Thoracic aorta (tissue), 2 donors: Measurements from ENCODE around the gene TCF4. TPM values are rescaled to one million over a fixed set of nuclear protein-coding genes. Genes with fewer than 3 reads are reported as not detected.

ENCODE experiments used
- ATAC-seq: fragments of 150-250 bp; one replicate; pipeline ENCODE4 v1.8.0; 2017; ENCODE audit warnings: low read depth; ENCODE audit not compliant: insufficient number of reproducible peaks, low FRiP score
- DNase-seq: peaks from one replicate; pipeline ENCODE4 v3.0.0-alpha.2; 2020; ENCODE audit warnings: low spot score
- H3K27ac ChIP-seq, 2 donors: fragments of 200-600 bp; sonication (generic); 1 replicate in 1 of 2; 2 replicates in 1 of 2; pipeline ENCODE4 v1.5.1; 2016; ENCODE audit warnings: mild to moderate bottlenecking in 2 of 2, moderate library complexity in 2 of 2
- H3K27me3 ChIP-seq: fragments of 200-600 bp; sonication (generic); replicated peaks from 2 replicates; pipeline ENCODE4 v1.6.0; 2016; ENCODE audit warnings: mild to moderate bottlenecking; ENCODE audit not compliant: insufficient read depth
- H3K36me3 ChIP-seq: fragments of 200-600 bp; sonication (generic); one replicate; pipeline ENCODE4 v1.5.1; 2016
- H3K4me1 ChIP-seq, 2 donors: fragments of 200-600 bp; sonication (generic); 1 replicate in 1 of 2; 2 replicates in 1 of 2; pipeline versions ENCODE4 v1.5.1 to v1.6.0; 2016; ENCODE audit warnings: low read depth in 2 of 2, mild to moderate bottlenecking in 1 of 2; ENCODE audit not compliant: control insufficient read depth in 1 of 2
- H3K4me3 ChIP-seq: fragments of 200-600 bp; sonication (generic); 2 replicates; pipeline ENCODE4 v1.5.1; 2016; ENCODE audit warnings: mild to moderate bottlenecking
- H3K9me3 ChIP-seq: fragments of 200-600 bp; sonication (generic); 2 replicates; pipeline ENCODE4 v1.5.1; 2016
- total RNA-seq, 2 donors: library from RNA; depleted of rRNA; stranded (reverse); fragments of >200 nt; gene quantifications; one replicate each; pipeline versions ENCODE4 v1.1.0 to v1.2.3, GENCODE V29; 2016
- TF ChIP-seq, protein P1 (sequence below): fragments of 200-600 bp; sonication (generic); IDR thresholded peaks from one replicate; pipeline ENCODE4 v1.5.1; 2019; ENCODE audit warnings: antibody characterized with exemption

Gene TCF4
- total RNA-seq, 2 donors from 2014 or later = 178 to 267 TPM

- Histone ChIP-seq H3K4me1 (peaks cover 9% of the 10 kb centered on the region in 2 donors), H3K4me3 (peak overlapping the region; percentile 48), H3K27ac (no peak overlapping the region), H3K36me3 (peaks cover 17% of the 10 kb centered on the region), H3K27me3 (no peaks in the 10 kb centered on the region), H3K9me3 (no peaks in the 10 kb centered on the region)
- TF ChIP-seq, protein P1, sequence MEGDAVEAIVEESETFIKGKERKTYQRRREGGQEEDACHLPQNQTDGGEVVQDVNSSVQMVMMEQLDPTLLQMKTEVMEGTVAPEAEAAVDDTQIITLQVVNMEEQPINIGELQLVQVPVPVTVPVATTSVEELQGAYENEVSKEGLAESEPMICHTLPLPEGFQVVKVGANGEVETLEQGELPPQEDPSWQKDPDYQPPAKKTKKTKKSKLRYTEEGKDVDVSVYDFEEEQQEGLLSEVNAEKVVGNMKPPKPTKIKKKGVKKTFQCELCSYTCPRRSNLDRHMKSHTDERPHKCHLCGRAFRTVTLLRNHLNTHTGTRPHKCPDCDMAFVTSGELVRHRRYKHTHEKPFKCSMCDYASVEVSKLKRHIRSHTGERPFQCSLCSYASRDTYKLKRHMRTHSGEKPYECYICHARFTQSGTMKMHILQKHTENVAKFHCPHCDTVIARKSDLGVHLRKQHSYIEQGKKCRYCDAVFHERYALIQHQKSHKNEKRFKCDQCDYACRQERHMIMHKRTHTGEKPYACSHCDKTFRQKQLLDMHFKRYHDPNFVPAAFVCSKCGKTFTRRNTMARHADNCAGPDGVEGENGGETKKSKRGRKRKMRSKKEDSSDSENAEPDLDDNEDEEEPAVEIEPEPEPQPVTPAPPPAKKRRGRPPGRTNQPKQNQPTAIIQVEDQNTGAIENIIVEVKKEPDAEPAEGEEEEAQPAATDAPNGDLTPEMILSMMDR = peak; percentile 72
- DNase-seq = peak; percentile 15
- ATAC-seq = peak; percentile 79
These were observed 353.5 kb downstream of the TCF4 start for GRCh38 chr18:55234366-55235093.

DNA sequence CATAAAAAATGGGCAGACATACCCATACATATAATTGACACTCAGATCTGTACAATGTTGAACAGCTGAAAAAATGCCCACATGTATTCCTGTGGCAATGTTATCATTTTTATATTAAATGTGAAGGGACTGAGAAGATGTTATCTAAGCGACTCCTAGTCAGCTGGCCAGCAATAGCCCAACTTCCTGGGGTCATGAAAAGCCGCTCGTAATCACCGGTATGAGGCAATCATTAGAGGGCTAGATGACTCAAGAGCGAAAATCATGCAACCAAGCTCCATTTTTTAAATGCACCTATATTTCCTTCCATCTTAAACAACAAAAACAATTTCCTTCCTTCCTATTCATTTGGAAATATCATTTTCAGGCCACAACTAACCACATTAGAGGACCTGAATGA lies 354.1 kb downstream of the TCF4 start:
- no peaks in the 10 kb centered on the region for H3K9me3 ChIP-seq
- peaks cover 20% of the 10 kb centered on the region for H3K36me3 ChIP-seq
- H3K27me3 ChIP-seq = no peaks in the 10 kb centered on the region
- H3K4me1 ChIP-seq = peaks cover 8 to 9% of the 10 kb centered on the region in 2 donors
- ATAC-seq = no peak
- H3K4me3 ChIP-seq = no peak overlapping the region
- H3K27ac ChIP-seq = no peak overlapping the region
- no peak for DNase-seq
- TF ChIP-seq, protein P1 = no peak

GRCh38 chr18:55232506-55232905 lies 355.5 kb downstream of the TCF4 start:
- ATAC-seq = no peak
- DNase-seq = no peak

GRCh38 chr18:55229682-55230081 lies 358.3 kb downstream of the TCF4 start:
- TF ChIP-seq, protein P1 = no peak
- Histone ChIP-seq H3K27ac (no peak overlapping the region), H3K36me3 (peaks cover 24% of the 10 kb centered on the region), H3K4me3 (no peak overlapping the region), H3K27me3 (no peaks in the 10 kb centered on the region), H3K4me1 (no peaks in the 10 kb centered on the region), H3K9me3 (no peaks in the 10 kb centered on the region)
- DNase-seq = no peak
- no peak for ATAC-seq

More at GRCh38 chr18:55232506-55232905, 355.5 kb downstream of the TCF4 start:
- Histone ChIP-seq H3K4me1 (peaks cover 8 to 9% of the 10 kb centered on the region in 2 donors), H3K4me3 (no peak overlapping the region), H3K36me3 (peaks cover 24% of the 10 kb centered on the region), H3K27ac (no peak overlapping the region), H3K9me3 (no peaks in the 10 kb centered on the region), H3K27me3 (no peaks in the 10 kb centered on the region)
- TF ChIP-seq, protein P1 = no peak

DNA sequence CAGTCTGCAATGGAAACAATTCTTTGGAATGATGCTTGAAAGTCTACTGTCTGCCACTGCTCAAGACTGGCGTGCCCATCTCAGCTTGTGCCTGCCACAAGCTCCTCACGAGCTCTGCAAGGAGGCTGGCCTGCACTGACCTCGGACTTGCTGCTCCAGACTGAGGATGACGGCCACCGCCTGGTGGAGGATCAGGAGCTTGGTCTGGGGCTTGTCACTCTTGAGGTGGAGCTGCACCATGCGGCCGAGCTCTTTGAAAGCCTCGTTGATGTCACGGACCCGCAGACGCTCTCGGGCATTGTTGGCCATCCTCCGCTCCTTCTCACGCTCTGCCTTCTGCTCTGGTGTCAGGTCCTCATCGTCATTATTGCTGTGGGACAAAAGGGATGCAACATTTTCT lies 359.3 kb downstream of the TCF4 start:
- ATAC-seq (no peak), DNase-seq (no peak)
- no peak overlapping the region for H3K4me3 ChIP-seq
- H3K27ac ChIP-seq = no peak overlapping the region
- H3K27me3 ChIP-seq = no peaks in the 10 kb centered on the region
- H3K36me3 ChIP-seq = peaks cover 17% of the 10 kb centered on the region
- H3K4me1 ChIP-seq = no peaks in the 10 kb centered on the region
- no peaks in the 10 kb centered on the region for H3K9me3 ChIP-seq
- TF ChIP-seq, protein P1 = no peak
